Measurements from ENCODE around the gene BMP4.
A peak's percentile ranks its signal among the peaks of the same experiment; 100 is the strongest.

Gene BMP4

GRCh38 chr14:53955229-53955556 is 1.4 kb downstream of the BMP4 start:
- no peak for DNase-seq (ENCODE audit: low read depth)
- no peak for TF ChIP-seq CTCF (IDR thresholded peaks at IDR 0.05; ENCODE audit: low read length, missing control alignments)
- peak overlapping the region; percentile 62 for H3K4me3 ChIP-seq (replicated peaks; ENCODE audit: low read depth, low read length)

- no peak for TF ChIP-seq CTCF (IDR thresholded peaks at IDR 0.05; ENCODE audit: low read length, missing control alignments)
- H3K4me3 ChIP-seq (replicated peaks; ENCODE audit: low read depth, low read length) = peak overlapping the region; percentile 62
- peak; percentile 31 for DNase-seq (ENCODE audit: low read depth)
Observed at GRCh38 chr14:53954551-53955228, 1.9 kb downstream of the BMP4 start.

- peak; percentile 39 for DNase-seq (ENCODE audit: low read depth)
- no peak for TF ChIP-seq CTCF (IDR thresholded peaks at IDR 0.05; ENCODE audit: low read length, missing control alignments)
- H3K4me3 ChIP-seq (replicated peaks; ENCODE audit: low read depth, low read length) = peak overlapping the region; percentile 62
Observed at GRCh38 chr14:53953828-53954550, 2.6 kb downstream of the BMP4 start.

GRCh38 chr14:53953002-53953827 is 3.4 kb downstream of the BMP4 start:
- H3K4me3 ChIP-seq (replicated peaks; ENCODE audit: low read depth, low read length) = peak overlapping the region; percentile 75
- TF ChIP-seq CTCF (IDR thresholded peaks at IDR 0.05; ENCODE audit: low read length, missing control alignments) = no peak
- peak; percentile 89 for DNase-seq (ENCODE audit: low read depth)

- peak overlapping the region; percentile 75 for H3K4me3 ChIP-seq (replicated peaks; ENCODE audit: low read depth, low read length)
- DNase-seq (ENCODE audit: low read depth) = no peak
- TF ChIP-seq CTCF (IDR thresholded peaks at IDR 0.05; ENCODE audit: low read length, missing control alignments) = no peak
Observed at GRCh38 chr14:53952533-53952932, 4.1 kb downstream of the BMP4 start.

GRCh38 chr14:53951627-53952303 is 4.9 kb downstream of the BMP4 start:
- no peak for DNase-seq (ENCODE audit: low read depth)
- no peak for TF ChIP-seq CTCF (IDR thresholded peaks at IDR 0.05; ENCODE audit: low read length, missing control alignments)
- H3K4me3 ChIP-seq (replicated peaks; ENCODE audit: low read depth, low read length) = peak overlapping the region; percentile 75

Measured in fibroblast of pulmonary artery (primary cell).